Chondrocyte (in vitro differentiated cells): ENCODE results near the gene KDM3A. TPM values are rescaled to one million over a fixed set of nuclear protein-coding genes. Genes with fewer than 3 reads are reported as not detected.

Experiments used
- DNase-seq: peaks from one replicate; pipeline ENCODE4 v3.0.0; 2021; ENCODE audit warnings: mixed read lengths, low spot score
- H3K27ac Mint-ChIP-seq: one replicate; pipeline ENCODE4 v1.8.0; 2021; ENCODE audit warnings: mild to moderate bottlenecking, moderate library complexity, mixed read lengths; ENCODE audit not compliant: unreplicated experiment
- H3K27me3 Mint-ChIP-seq: 2 replicates; pipeline ENCODE4 v1.8.0; 2021; ENCODE audit warnings: low read depth, mixed read lengths
- H3K36me3 Mint-ChIP-seq: 2 replicates; pipeline ENCODE4 v1.8.0; 2021; ENCODE audit warnings: low read depth, mixed read lengths
- H3K4me1 Mint-ChIP-seq: 2 replicates; pipeline ENCODE4 v1.8.0; 2021; ENCODE audit warnings: low read depth, mild to moderate bottlenecking, mixed read lengths
- H3K4me3 Mint-ChIP-seq: one replicate; pipeline ENCODE4 v1.8.0; 2021; ENCODE audit warnings: mild to moderate bottlenecking, moderate library complexity, mixed read lengths; ENCODE audit not compliant: unreplicated experiment
- H3K9me3 Mint-ChIP-seq: 2 replicates; pipeline ENCODE4 v1.8.0; 2021; ENCODE audit warnings: low read depth, mixed read lengths
- total RNA-seq: library from RNA; stranded (reverse); gene quantifications from 3 replicates; pipeline ENCODE4 v1.2.1, GENCODE V29; 2021
- TF ChIP-seq, protein P1 (sequence below): fragments of 200-600 bp; sonication (generic); IDR thresholded peaks from 2 replicates; pipeline ENCODE4 v1.5.0; 2021; ENCODE audit warnings: antibody characterized with exemption, mild to moderate bottlenecking, moderate library complexity

KDM3A gene
- total RNA-seq, 1 donor from 2014 or later: 49.3 TPM

DNA sequence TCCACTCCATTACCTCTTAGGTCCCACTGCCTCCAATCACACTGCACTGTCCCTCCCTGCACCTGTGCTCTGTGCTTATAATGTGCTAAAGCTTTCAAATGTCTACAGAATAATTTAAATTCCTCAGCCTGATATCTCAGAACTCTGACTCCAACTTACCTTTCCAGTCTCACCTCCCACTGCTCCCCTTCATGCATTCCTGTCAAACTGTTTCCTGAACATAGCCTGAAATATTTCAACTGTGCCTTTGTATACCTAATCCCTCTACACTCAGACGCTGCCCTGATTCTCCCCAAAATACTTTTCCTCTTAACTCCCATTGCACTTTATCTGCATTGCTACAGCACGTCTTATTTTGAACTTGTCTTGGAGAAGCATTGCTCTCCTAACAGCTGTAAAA lies 81.5 kb downstream of the KDM3A start:
- H3K4me1 Mint-ChIP-seq: peaks cover 15% of the 10 kb centered on the region
- peaks cover 5% of the 10 kb centered on the region for H3K9me3 Mint-ChIP-seq
- no peak overlapping the region for H3K27ac Mint-ChIP-seq
- no peaks in the 10 kb centered on the region for H3K27me3 Mint-ChIP-seq
- TF ChIP-seq, protein P1, sequence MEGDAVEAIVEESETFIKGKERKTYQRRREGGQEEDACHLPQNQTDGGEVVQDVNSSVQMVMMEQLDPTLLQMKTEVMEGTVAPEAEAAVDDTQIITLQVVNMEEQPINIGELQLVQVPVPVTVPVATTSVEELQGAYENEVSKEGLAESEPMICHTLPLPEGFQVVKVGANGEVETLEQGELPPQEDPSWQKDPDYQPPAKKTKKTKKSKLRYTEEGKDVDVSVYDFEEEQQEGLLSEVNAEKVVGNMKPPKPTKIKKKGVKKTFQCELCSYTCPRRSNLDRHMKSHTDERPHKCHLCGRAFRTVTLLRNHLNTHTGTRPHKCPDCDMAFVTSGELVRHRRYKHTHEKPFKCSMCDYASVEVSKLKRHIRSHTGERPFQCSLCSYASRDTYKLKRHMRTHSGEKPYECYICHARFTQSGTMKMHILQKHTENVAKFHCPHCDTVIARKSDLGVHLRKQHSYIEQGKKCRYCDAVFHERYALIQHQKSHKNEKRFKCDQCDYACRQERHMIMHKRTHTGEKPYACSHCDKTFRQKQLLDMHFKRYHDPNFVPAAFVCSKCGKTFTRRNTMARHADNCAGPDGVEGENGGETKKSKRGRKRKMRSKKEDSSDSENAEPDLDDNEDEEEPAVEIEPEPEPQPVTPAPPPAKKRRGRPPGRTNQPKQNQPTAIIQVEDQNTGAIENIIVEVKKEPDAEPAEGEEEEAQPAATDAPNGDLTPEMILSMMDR: no peak
- DNase-seq: no peak
- H3K36me3 Mint-ChIP-seq: peaks cover 7% of the 10 kb centered on the region
- H3K4me3 Mint-ChIP-seq: no peak overlapping the region

DNA sequence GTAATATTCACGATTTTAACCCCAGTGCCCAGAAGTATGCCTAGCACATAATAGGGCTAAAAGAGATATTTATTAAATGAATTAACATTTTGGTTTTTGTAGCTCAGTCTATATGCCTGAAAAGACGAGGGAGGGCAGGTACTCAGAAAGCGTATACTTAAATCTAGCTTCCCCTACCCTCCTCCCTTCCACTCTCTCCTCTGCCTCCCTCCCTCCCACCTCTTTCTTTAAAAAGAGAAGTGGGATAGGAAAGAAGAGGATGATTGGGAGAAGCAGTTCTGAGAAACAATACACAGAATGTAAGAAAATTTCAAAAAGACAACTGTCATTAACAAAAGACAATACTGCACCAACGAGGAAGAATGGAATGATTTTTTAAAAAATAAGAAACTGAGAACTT lies 82.3 kb downstream of the KDM3A start:
- no peak for DNase-seq
- TF ChIP-seq, protein P1: no peak
- Mint-ChIP-seq H3K36me3 (peaks cover 13% of the 10 kb centered on the region), H3K9me3 (peaks cover 5% of the 10 kb centered on the region), H3K4me1 (peaks cover 12% of the 10 kb centered on the region), H3K27me3 (no peaks in the 10 kb centered on the region), H3K4me3 (no peak overlapping the region), H3K27ac (no peak overlapping the region)

DNA sequence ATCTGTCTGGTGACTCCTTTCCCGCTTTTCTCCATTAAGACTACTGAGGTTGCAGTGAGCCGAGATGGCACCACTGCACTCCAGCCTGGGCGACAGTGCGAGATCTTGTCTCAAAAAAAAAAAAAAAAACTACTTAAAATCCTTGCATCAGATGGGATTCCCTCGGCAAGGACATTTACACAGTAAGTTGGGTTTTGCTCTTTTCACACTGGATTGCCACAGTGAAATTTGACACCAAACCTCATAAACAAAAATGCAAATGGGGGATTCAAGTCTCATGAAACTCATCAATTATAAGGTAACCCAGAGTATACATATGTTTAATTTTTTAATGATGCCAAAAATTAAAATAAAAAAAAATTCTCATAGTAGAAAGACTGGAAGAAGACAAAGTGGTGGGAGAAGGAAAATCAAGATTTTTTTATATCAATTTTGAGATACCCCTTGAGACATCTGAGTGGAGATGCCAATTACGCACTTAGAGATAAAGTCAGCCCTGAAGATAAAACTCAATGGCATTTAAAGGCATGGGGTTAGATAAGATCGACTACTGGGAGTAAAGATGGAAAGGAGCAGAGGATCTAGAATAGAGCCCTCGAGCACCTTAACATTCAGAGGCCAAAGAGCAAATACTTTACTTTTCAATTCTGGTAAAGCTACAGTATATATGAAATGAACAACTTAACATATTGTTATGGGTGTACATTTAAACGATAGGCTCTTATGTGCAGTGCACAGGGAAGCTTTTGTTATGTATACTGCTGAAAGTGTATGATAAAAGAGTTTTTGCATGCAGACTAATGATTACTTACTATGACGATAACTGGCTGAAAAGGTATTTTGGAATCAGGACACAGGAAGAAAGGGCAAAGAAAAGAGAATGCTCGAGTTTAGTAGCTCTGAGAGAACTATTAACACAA lies 84.5 kb downstream of the KDM3A start:
- no peak overlapping the region for H3K27ac Mint-ChIP-seq
- DNase-seq: no peak
- H3K36me3 Mint-ChIP-seq: peaks cover 11% of the 10 kb centered on the region
- H3K27me3 Mint-ChIP-seq: no peaks in the 10 kb centered on the region
- TF ChIP-seq, protein P1: no peak
- no peaks in the 10 kb centered on the region for H3K9me3 Mint-ChIP-seq
- no peaks in the 10 kb centered on the region for H3K4me1 Mint-ChIP-seq
- no peak overlapping the region for H3K4me3 Mint-ChIP-seq

DNA sequence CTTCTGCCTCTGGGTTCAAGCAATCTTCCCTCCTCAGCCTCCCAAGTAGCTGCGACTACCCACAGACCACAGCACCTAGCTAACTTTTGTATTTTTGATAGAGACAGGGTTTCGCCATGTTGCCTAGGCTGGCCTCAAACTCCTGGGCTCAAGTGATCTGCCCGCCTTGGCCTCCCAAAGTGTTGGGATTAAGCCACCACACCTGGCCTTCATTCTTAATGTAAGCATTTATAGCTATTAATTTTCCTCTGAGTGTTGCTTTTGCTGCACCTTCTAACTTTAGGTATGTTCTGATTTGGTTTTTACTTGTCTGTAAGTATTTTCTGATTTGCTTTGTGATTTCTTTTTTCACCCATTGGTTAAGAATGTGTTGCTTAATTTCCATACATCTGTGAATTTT lies 92.4 kb downstream of the KDM3A start:
- Mint-ChIP-seq H3K36me3 (peaks cover 24% of the 10 kb centered on the region), H3K27me3 (no peaks in the 10 kb centered on the region), H3K27ac (no peak overlapping the region), H3K9me3 (peaks cover 24% of the 10 kb centered on the region), H3K4me3 (no peak overlapping the region), H3K4me1 (no peaks in the 10 kb centered on the region)
- TF ChIP-seq, protein P1: no peak
- DNase-seq: no peak

DNA sequence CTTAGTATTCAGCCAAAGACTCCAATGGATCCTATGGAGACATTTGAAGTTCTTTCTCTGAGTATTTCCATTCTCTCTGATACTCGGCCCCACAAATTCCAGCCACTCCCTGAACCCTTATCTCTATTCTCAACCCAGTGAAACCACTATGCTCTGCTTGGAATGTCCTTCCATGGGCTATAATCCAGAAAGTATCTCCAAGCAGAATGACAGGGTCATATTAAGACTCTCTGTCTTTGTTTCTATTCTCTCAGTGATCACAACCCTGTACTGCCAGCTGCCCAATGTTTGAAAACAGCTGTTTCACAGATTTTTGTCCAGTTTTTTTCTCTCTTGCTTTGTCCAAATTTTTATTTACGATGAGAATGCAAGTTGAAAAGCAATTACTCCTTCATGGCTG lies 100.2 kb downstream of the KDM3A start:
- Mint-ChIP-seq H3K9me3 (peaks cover 6% of the 10 kb centered on the region), H3K27ac (no peak overlapping the region), H3K4me3 (no peak overlapping the region), H3K27me3 (no peaks in the 10 kb centered on the region), H3K36me3 (peaks cover 15% of the 10 kb centered on the region), H3K4me1 (no peaks in the 10 kb centered on the region)
- no peak for DNase-seq
- TF ChIP-seq, protein P1: no peak

Other genes with a start within 250 kb of the KDM3A start
- gene IMMT, start 245.9 kb upstream of the KDM3A start, total RNA-seq: 62.3 to 75.0 TPM (median 70.1 TPM) in 3 replicates
- 22.6 to 33.0 TPM (median 24.5 TPM) in 3 replicates for gene MRPL35, start 241.9 kb upstream of the KDM3A start, total RNA-seq
- gene REEP1, start 103.7 kb upstream of the KDM3A start, total RNA-seq: 2.4 to 3.1 TPM (median 2.6 TPM) in 3 replicates
- gene CHMP3, start 122.1 kb downstream of the KDM3A start, total RNA-seq: 106 to 111 TPM (median 109 TPM) in 3 replicates
- 28.5 to 32.4 TPM (median 32.3 TPM) in 3 replicates for gene RNF103, start 182.5 kb downstream of the KDM3A start, total RNA-seq